Measurements from ENCODE around the gene IL12B. TPM values are rescaled to one million over a fixed set of nuclear protein-coding genes. Genes with fewer than 3 reads are reported as not detected.

The IL12B gene
- total RNA-seq, 1 donor from 2014 or later, result not detected

Other genes starting within 250 kb of the IL12B start
- 139 TPM in 2 replicates for gene EBF1, start 230.6 kb downstream of the IL12B start, total RNA-seq
- 93.4 and 99.8 TPM in 2 replicates for gene RNF145, start 120.9 kb downstream of the IL12B start, total RNA-seq
- 33.8 and 35.7 TPM in 2 replicates for gene UBLCP1, start 67.2 kb downstream of the IL12B start, total RNA-seq